ENCODE results near the gene LAPTM5.

- no peak for TF ChIP-seq CTCF (IDR thresholded peaks at IDR 0.05)
- no peak for TF ChIP-seq EZH2phosphoT487 (IDR thresholded peaks at IDR 0.05)
These were observed 39.4 kb downstream of the LAPTM5 start for GRCh38 chr1:30718091-30718635.

Data from neural progenitor cell (in vitro differentiated cells).